HCT116 (cell line): ENCODE data around the gene NOC2L.

Source experiments
- EZH2 ChIP-seq: fragments of 200-600 bp; sonication (generic); IDR thresholded peaks from 2 replicates; pipeline ENCODE4 v1.6.1; 2017; ENCODE audit warnings: antibody characterized with exemption, mixed run types
- EZH2phosphoT487 ChIP-seq: fragments of 200-600 bp; IDR thresholded peaks from 2 replicates; pipeline ENCODE4 v1.6.1; 2018; ENCODE audit warnings: antibody characterized with exemption, borderline replicate concordance
- POLR2A ChIP-seq: IDR thresholded peaks from 2 replicates; pipeline ENCODE4 v1.7.0; 2011; ENCODE audit warnings: borderline replicate concordance; ENCODE audit not compliant: insufficient read depth, insufficient read length; ENCODE audit errors: extremely low read depth
- YY1 ChIP-seq: IDR thresholded peaks from 2 replicates; pipeline ENCODE4 v1.6.1; 2011; ENCODE audit warnings: low read length, low read depth, moderate library complexity, mild to moderate bottlenecking; ENCODE audit not compliant: insufficient replicate concordance; ENCODE audit errors: extremely low read depth
- TF ChIP-seq, protein P1 (sequence below), 3 experiments: fragments of 200-600 bp in 1 of 3; sonication (generic) in 1 of 3; IDR thresholded peaks in 2 of 3; conservative IDR thresholded peaks in 1 of 3; 2 replicates each; pipeline ENCODE4 v1.5.1; 2012 to 2017; ENCODE audit warnings: low read depth in 2 of 3, low read length in 2 of 3, antibody characterized with exemption in 1 of 3, borderline replicate concordance in 1 of 3, control low read depth in 1 of 3, mild to moderate bottlenecking in 1 of 3, mixed read lengths in 1 of 3, mixed run types in 1 of 3, moderate library complexity in 1 of 3; ENCODE audit not compliant: insufficient read depth in 1 of 3
- TF ChIP-seq, protein P2 (sequence below): IDR thresholded peaks from 2 replicates; pipeline ENCODE4 v1.6.1; 2012; ENCODE audit warnings: low read depth
- TF ChIP-seq, protein P3 (sequence below): IDR thresholded peaks from 2 replicates; pipeline ENCODE4 v1.6.1; 2012
- TF ChIP-seq, protein P4 (sequence below): IDR thresholded peaks from 2 replicates; pipeline ENCODE4 v1.6.1; 2012

DNA sequence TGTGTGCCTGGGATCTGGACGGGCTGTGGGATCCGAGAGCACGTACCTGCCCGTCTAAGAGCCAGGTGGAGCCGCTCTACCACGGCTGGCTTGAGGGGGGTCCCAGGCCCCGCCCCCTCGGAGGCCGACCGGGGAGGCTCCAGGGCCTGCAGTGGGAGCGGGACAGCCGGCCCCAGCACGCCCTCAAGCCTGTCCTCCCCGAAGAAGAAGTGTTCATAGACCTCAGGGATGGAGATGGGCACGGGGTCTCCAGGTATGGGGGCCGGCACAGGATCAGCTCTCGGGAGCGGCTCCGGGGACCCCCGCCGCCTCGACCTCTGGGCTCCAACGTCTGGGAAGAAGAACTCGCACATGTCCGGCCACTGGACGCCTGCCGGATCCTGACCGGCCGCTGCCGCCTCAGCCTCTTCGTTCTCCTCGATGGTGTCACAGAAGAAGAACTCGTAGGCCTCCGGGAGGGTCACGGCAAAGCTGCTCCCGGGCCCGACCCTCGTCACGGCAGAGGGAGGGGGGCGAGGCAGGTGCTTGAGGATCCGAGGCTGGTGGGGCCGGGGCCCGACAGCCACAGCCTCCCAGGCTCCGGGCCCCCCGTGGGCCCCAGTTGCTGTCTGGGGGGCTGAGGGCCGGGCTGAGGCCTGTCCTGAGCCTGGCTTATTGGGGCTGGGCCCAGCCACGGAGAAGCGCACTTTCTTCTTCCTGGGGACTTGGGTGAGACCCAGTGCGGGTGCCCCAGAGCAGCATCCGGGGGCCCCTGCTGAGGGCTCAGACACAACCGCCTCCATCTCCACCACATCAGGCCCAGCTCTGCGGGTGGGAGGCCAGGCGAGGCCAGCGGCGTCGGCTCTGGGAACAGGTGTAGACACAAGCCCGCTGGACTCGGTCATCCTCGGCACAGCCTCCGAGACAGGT, 20.0 kb upstream of the NOC2L start:
- no peak for TF ChIP-seq EZH2
- TF ChIP-seq, protein P1, sequence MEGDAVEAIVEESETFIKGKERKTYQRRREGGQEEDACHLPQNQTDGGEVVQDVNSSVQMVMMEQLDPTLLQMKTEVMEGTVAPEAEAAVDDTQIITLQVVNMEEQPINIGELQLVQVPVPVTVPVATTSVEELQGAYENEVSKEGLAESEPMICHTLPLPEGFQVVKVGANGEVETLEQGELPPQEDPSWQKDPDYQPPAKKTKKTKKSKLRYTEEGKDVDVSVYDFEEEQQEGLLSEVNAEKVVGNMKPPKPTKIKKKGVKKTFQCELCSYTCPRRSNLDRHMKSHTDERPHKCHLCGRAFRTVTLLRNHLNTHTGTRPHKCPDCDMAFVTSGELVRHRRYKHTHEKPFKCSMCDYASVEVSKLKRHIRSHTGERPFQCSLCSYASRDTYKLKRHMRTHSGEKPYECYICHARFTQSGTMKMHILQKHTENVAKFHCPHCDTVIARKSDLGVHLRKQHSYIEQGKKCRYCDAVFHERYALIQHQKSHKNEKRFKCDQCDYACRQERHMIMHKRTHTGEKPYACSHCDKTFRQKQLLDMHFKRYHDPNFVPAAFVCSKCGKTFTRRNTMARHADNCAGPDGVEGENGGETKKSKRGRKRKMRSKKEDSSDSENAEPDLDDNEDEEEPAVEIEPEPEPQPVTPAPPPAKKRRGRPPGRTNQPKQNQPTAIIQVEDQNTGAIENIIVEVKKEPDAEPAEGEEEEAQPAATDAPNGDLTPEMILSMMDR (IDR thresholded peaks at IDR 0.05 in 2 of 3, conservative IDR thresholded peaks at IDR 0.05 in 1 of 3; ENCODE audit: borderline replicate concordance in 1 of 3, insufficient read depth in 1 of 3, low read depth in 2 of 3, low read length in 2 of 3): no peak
- no peak for TF ChIP-seq YY1
- TF ChIP-seq, protein P2, sequence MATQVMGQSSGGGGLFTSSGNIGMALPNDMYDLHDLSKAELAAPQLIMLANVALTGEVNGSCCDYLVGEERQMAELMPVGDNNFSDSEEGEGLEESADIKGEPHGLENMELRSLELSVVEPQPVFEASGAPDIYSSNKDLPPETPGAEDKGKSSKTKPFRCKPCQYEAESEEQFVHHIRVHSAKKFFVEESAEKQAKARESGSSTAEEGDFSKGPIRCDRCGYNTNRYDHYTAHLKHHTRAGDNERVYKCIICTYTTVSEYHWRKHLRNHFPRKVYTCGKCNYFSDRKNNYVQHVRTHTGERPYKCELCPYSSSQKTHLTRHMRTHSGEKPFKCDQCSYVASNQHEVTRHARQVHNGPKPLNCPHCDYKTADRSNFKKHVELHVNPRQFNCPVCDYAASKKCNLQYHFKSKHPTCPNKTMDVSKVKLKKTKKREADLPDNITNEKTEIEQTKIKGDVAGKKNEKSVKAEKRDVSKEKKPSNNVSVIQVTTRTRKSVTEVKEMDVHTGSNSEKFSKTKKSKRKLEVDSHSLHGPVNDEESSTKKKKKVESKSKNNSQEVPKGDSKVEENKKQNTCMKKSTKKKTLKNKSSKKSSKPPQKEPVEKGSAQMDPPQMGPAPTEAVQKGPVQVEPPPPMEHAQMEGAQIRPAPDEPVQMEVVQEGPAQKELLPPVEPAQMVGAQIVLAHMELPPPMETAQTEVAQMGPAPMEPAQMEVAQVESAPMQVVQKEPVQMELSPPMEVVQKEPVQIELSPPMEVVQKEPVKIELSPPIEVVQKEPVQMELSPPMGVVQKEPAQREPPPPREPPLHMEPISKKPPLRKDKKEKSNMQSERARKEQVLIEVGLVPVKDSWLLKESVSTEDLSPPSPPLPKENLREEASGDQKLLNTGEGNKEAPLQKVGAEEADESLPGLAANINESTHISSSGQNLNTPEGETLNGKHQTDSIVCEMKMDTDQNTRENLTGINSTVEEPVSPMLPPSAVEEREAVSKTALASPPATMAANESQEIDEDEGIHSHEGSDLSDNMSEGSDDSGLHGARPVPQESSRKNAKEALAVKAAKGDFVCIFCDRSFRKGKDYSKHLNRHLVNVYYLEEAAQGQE: no peak
- TF ChIP-seq EZH2phosphoT487: no peak
- no peak for TF ChIP-seq POLR2A
- TF ChIP-seq, protein P3, sequence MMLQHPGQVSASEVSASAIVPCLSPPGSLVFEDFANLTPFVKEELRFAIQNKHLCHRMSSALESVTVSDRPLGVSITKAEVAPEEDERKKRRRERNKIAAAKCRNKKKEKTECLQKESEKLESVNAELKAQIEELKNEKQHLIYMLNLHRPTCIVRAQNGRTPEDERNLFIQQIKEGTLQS: no peak
- TF ChIP-seq, protein P4, sequence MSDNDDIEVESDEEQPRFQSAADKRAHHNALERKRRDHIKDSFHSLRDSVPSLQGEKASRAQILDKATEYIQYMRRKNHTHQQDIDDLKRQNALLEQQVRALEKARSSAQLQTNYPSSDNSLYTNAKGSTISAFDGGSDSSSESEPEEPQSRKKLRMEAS: no peak
